HG03135 (cell line): Measurements from ENCODE around the gene TRAF5.

ENCODE experiments used
- ATAC-seq: cut with Tn5 transposase; IDR thresholded peaks from one replicate; pipeline ENCODE4 v1.9.1; 2021; ENCODE audit warnings: mild to moderate bottlenecking, moderate library complexity; ENCODE audit not compliant: unreplicated experiment

Gene TRAF5

DNA sequence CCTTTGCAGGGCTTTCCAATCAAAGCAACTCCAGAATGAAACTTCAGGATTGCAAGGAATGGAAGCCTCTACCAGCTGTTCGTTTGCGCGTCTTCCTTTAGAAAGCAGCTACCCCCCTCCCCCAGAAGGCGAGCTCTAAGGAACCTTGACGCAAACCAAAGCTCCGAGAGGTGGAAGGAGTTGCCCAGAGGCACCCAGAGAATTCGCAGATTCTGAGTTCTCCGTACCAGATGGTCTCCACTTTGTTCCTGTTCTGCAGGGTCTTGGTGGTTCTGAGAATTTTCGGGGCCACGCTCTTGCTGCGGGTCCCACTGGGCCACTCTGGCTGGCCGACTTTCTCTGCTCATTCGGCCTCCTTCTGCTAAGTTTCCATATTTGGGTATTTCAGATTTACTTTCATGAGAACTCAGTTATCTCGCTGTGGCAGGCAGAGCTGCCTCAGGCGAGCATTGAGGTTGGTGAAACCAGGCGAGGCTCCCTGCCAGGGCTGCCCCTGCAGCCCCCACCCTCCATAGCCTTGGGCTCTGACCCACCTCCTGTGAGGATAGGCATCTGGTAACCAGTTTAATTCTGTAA is 801 bp downstream of the TRAF5 start:
- peak; percentile 24 for ATAC-seq

DNA sequence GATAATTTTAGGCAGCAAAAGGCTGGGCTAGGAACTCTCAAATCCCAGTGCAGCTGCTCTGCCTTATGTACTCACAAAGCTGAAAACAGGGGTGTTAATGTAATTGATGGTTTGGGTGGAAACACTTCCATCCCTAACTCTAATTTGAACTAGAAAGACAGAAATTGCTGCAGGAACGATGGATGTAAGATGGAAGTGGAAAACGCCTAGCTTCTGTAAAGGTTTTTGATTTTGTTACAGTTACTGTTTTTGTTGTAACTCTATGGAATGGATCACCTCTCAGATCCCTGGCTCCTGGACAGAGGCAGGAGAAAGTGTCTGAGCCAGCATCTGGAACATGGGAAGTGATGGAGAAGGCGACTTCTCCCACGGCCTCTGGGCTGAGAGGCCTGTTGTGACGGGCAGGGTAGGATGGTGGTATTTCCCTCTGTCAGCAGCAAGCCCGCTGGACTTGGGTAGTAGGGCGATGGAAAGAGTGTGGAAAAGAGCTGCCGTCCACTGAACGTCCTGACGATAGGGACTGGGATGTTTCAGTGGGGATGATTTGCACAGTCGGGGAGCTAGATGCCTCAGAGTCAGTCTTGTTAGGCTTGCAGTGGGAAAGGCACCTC is 1.6 kb downstream of the TRAF5 start:
- no peak for ATAC-seq

DNA sequence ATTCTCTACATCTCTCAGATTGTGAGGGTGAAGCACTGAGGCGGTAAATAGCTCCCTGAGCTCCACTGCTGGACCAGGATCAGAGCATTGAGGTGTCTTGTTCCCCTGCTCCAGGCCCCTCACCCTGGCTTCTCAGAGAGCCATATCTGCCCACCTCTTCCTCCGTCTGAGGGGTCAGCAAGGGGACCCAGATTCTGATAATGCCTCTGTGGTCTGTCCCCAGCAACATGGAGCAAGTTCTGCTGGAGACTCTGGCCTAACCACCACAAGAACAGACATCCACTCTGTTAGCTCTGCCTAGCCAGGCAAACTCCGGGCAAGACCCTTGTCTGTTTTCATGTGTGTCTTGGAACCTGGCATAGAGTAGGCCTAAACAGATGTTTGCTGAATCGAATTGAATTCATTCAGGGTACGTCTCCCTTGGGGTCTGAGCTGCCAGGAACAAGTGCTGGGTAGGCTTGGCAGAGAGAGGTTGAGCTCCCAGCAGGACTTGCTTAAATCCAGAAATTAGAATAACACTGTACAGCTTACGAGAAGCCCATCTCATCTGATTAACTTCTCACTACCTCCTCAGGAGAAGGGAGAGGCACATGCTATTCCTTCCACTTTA is 2.3 kb downstream of the TRAF5 start:
- no peak for ATAC-seq

DNA sequence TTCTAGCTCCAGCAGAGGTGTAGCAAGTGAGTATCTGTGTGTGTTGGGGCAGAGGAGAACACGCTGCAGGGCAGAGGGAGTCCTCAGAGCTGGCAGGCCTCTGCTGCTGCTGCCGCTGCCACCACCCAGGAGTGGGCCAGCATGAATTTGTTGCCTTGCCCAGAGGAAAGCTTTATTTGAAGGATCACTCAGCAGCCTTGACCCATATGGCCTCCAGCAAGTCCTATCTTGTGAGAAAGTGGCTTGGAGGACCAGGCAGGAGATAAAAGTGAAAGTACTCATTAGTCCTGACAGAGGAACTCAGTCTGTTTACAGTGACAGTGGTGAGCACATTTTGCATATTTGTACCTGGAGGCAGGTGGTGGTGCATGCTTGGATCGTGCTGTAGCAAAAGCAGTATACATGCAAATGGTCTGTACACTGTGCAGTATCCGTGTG is 3.1 kb downstream of the TRAF5 start:
- ATAC-seq = peak; percentile 57

DNA sequence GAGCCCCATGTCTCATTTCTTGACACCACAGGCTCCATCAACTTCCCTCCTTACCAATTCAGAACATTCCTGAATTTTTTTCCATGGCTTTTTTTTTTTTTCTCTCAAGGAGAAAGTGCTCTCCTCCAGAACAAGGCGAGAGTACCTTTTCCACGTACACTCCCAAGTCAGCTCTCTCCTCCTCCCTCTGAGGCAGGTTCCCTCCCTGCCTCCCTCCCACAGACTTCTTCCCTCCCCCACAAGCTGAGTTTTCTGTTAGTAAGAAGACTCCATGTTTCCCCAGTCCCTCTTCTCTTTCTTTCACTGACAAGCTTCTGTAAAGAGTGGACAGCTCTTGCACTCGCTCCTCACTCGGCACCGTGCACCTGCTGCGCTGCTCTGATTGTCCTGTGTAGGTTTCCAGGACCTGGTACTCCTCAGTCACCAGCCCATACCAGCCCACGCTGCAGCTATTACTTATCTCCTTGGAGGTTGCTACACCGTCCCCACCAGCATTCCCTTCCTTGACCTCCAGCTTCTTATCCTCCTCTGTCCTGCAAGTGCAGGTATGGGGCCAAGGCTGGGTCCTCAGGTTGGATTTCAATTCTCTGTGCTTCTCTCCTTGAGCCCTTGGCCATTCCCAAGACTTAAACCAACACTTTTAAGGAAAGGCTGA is 3.8 kb downstream of the TRAF5 start:
- ATAC-seq = no peak

DNA sequence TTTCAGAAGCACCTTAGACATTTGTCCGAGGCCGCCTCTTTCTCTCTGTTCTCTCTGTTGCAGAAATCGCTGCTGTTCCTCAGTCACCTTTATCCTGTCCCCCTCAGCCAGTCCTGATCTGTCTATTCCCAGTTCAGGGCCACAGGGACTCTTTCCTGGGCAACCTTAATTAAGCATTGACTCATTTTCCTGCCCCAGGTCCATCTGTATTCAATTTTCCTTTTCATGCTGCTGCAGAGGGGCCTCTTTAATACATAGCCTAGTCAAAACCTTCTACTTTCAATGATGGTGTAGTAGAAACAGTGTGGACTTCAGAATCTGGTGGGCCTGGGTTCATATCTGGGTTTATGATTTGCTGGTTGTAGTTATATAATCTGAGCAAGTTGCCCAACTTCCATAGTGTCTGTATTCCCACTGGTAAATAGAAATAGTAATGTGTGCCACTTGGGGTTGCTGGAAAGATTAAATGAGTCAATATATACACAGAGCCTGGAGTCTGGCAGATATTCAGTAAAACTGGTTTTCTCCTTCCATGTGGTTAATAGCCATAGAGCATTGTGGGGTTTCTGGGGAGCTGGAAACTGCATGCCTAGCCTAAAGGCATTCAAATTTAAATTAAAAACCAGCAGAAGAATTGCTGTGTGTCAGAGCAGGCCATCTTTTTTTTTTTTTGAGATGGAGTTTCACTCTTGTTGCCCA is 4.5 kb downstream of the TRAF5 start:
- no peak for ATAC-seq

DNA sequence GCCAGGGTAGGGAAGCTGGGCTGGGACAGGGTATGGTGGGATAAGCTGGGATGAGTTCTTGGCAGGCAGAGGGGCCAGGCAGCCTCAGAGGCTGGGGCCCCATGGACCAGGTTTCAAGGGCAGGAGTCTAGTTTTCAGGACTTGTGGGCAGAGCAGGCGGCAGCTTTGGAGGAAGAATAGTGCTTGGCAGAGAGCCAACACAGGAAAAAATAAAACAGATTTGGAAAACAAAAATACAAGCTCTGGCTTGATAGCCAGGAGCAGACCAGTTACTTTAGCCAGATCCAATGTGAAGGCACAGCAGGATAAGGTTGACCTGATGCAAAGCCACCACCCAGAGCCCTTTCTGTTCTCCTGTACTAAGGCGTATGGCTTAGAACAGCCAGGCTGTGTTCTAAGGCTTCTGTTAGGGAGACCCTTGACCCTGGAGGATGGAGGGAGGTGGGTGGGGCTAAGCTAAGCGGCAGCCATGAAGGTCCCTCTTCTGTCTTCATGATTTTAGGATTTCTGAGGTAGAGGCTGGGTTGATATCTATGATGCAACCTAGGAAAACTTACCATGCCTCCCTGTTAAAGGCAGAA is 5.5 kb downstream of the TRAF5 start:
- no peak for ATAC-seq

DNA sequence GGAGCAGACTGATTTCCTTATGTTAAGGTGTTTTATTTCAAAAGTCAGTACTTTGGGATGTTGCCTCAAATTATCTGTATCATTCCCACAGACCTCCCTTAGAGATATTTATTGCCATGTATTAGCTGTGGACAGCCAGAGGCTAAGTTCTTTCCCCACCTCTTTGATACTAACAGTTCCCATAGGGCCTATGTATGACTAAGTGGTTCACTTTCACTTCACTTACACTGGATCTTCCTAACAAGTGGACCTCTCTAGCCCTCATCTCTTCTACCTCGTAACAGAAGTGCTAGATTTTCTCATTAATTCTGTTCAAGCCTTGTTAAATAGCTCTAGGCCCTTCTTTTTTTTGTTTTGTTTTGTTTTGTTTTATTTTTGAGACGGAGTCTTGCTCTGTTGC is 6.2 kb downstream of the TRAF5 start:
- no peak for ATAC-seq

DNA sequence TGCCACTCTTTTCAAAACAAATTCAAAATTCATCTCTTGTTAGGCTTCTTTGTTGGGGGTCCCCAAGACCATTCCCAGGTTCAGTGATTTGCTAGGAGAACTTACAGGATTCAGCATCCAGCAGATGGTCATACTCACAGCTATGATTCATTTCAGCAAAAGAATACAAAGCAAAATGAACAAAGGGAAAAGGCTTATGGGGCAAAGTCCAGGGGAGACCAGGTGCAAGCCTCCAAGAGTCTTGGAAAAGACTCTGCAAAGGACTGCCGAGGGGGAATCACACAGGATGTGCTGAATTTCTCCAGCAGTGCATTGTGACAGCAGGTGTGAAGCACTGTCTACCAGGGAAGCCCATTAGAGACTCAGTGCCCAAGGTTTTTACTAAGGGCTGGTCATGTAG is 7.3 kb downstream of the TRAF5 start:
- no peak for ATAC-seq

DNA sequence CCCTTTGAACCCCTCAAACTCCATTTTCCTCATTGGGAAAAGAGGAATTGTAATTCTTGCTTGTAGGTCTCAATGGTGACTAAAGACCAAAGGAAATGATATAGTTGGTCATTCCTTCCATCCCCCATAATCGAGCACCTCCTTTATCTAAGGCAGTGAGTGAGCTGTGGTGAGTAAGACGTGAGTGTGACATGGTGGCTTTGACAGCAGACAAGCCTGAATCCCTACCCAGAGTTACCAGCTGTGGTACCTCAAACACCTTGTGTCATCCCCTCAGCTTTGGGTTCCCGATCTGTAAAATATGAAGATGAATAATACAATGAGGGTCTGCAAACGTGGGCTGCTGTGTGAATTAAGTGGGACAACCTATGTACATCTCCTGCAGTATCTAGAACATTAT is 8.4 kb downstream of the TRAF5 start:
- ATAC-seq = no peak

DNA sequence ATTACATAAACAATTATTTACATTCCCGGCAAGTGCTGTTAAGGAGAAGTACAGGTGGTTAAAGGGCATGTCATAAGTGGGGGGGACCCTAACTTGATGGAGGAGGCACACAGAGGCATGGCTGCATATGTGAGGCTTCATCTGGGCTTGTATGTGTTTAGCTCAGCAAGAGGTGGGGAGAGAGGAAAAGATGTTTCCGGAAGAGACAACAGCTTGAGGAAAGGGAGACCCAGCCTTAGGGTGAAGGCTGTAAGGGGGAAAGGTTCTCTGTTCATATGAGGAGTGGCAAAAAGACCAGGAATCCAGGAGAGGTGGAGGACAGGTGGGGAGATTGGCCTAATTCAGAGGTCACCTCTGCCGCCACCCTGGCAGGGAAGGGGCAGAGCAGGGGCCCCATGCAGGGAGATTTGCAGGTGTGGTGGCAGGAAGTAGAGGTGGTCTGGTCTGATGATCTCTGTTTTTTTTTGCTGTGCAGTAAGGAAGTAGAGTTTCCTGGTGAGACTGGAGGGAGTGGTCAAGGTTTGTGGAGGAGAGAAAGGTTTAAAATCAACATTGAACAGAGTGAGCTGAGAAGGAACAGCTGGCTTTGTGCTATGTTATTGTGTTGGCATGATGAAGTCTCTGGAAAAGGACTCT is 9.0 kb downstream of the TRAF5 start:
- peak; percentile 86 for ATAC-seq

DNA sequence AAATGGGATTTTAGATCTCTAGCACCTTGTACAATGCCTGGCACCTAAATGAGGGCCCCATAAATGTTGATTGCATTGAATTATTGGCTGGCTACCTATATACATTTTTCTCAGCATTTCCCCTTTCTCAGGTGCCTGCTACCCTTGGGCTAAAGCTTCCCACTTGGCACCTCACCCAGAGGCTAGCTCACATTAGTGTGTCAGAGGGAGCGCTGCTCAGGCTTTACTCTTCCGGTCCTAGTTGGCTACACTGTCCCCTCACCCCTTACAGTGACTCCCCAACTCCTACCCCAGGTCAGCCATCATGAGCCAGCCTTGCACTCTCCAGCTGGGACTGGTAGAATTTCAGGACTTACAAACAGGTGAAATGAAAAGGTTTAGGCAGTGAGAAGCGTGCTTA is 9.5 kb downstream of the TRAF5 start:
- ATAC-seq = peak; percentile 28

DNA sequence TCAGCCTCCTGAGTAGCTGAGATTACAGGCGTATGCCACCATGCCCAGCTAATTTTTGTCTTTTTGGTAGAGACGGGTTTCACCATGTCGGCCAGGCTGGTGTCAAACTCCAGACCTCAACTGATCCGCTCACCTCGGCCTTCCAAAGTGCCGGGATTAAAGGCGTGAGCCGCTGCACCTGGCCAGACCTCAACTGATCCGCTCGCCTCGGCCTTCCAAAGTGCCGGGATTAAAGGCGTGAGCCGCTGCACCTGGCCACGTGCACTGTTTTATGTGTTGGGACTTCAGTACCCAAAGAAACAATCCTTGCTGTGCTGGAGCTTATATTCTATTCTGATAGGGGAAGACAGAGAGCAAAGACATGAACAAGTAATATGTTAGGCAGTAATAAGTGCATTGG is 10.1 kb downstream of the TRAF5 start:
- no peak for ATAC-seq

DNA sequence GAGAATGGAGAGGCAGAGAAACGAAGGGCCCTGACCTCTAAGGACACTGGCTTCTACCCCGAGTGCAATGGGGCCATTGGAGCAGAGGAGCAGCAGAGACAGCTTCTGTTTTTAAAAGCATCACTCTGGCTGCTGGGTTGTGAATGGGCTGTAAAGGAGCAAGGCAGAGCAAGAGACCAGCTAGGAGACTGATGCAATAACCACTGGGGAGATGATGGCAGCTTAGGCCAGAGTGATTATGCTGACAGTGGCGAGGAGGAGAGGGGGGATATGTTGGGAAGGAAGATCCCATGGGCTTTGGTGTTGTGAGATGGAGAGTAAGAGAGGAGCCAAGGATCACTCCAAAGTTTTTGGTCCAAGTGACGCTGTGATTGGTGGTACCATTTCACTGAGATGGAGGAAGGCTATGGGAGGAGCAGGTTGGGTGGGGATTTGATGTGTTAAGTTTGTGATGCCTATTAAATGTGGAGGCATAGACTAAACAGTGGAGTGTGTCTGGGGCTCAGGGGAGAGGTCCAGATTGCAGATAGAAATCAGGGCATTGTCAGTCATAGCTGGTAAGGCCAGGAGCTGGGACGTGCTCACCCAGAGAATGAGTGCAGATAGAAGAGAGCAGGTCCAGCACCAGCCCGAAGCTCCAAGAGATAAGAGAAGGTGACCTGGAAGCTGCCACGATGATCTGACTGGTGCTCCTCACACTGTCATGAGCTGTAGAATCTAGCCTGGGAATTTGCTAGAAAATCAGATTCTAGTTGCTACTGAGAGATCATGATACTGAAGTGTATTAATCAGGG is 11.0 kb downstream of the TRAF5 start:
- ATAC-seq = no peak

DNA sequence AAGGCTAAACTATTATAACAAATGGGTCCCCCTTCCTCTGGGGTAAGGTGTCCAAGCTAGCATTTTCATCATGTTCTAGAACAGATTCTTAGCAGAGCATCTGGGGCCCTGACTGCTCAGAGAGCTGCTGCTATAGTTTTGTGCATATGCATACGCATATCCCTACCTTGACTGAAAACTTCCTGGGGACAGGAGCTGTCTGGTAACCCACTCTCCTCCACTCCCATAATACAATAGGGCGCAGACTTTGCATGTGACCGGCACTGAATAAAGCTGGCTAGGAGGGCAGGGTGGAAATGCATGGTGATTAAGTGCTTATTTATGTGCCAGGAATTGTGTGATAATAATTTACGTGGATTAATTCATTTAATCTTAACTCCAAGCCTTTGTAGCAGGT is 11.6 kb downstream of the TRAF5 start:
- ATAC-seq = no peak

DNA sequence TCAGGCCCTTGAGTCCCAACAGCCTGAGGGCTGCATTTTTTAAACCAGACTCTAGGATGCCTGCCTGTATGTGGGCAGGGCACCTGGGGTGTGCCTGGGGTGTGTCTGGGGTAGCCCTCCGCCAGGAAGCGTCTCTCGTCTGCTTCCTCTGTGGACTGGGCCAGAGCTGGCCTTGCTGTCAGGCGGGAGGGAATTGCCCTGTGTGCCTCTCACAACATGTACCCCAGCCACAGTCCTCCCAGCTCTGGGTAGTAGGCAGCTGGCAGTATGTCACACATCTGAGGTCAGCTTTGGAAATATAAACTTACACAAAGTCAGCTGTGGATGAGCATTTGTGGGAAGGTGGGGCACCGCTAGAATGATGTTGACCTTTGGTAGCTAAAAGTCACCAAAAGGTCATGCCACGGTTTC is 13.0 kb downstream of the TRAF5 start:
- no peak for ATAC-seq

DNA sequence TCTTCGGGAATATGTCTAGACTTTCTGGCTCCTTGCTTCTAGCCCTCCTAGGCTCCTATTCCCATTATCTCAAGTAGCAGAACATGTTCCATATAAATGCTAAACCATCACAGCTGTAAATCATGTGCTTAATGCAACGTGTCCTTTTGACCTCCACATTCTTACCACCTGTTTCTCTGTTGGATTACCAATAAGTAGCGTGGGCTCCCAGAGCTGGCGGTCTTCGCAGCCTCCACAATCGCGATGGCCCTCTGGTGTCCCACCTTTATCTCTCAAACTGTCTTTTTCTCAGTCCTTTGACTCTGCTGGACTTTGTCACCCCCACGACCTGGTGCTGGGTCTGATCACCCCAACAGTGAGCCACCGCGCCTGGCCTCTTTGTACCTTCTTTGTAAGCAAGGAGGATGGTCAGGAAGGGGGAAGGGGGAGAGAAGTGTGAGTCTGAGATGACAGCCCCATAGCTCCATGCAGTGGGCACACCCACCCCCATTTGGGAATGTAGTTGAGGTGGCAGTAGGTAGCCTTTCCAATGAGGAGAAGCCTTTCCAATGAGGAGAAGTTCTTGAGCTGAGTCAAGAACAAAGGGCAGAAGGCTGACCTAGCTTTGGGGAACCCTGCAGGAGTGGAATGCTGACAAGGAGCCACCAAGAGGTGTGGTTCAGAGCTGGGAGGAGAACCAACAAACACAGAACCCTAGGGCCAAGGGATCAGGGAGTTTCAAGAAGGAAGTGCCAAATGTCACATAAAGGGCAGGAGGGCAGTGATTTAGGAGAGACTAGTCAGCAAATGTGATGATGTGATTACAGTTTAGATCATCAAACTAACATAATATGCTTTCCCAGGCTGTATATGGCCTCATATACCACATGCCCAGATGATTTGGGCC is 14.2 kb downstream of the TRAF5 start:
- ATAC-seq = no peak

DNA sequence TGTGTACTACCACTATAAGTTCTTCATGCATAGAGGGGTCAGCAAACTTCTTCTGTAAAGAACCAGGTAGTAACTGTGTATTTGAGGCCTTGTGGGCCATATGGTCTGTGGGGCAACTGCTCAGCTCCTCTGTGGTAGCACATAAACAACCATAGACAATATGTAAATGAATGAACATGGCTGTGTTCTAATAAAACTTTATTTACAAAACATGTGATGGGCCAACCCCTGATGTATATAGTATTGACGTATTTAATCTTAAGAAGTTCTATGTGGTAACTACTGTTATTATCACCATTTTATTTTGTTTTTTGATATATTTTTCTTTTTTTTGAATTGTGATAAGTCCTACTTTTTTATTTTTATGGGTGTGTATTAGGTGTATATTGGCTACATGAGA is 15.4 kb downstream of the TRAF5 start:
- no peak for ATAC-seq

DNA sequence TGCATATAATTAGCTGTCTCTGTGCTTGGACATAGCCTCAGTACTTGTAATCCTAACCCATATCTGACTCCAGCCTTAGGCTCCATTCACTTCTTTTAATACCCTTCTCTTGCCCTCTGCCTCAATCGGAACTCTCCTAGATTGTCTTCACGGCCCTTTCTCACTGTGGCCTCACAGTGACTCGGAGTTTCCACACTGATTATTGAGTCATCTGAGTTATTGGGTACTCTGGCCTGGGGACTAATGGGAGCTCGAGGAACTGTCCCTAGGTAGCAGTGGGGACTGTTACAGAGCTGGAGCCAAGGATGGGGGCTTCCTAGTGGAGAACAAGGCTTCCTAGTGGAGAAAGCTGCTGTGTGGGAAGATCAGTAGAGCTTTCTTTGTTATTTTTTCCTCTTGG is 17.0 kb downstream of the TRAF5 start:
- no peak for ATAC-seq
